H1 (cell line): Measurements from ENCODE around the gene MS4A8. TPM values are rescaled to one million over a fixed set of nuclear protein-coding genes. Genes with fewer than 3 reads are reported as not detected.

Experiments
- CTCF ChIP-seq, 3 experiments: IDR thresholded peaks; 1 replicate in 2 of 3; 2 replicates in 1 of 3; pipeline versions ENCODE4 v1.5.1 to v1.6.1; 2011; ENCODE audit warnings: low read length in 3 of 3, mild to moderate bottlenecking in 3 of 3, inconsistent platforms in 2 of 3, low read depth in 1 of 3, moderate library complexity in 1 of 3; ENCODE audit not compliant: insufficient read depth in 1 of 3; ENCODE audit errors: control extremely low read depth in 1 of 3
- RAD21 ChIP-seq, 2 experiments: IDR thresholded peaks in 1 of 2; conservative IDR thresholded peaks in 1 of 2; 2 replicates each; pipeline ENCODE4 v1.6.1; 2011; ENCODE audit warnings: low read depth in 2 of 2, low read length in 2 of 2, improper control_type of control experiment in 1 of 2, inconsistent platforms in 1 of 2, mild to moderate bottlenecking in 1 of 2, moderate library complexity in 1 of 2
- polyA plus RNA-seq, 7 experiments: library from polyadenylated mRNA; depleted of rRNA in 3 of 7; stranded (reverse) in 5 of 7; unstranded in 2 of 7; fragments of >200 nt in 5 of 7; fragments of 200-250 nt in 2 of 7; gene quantifications; 1 replicate in 5 of 7; 2 replicates in 1 of 7; 4 replicates in 1 of 7; pipeline versions ENCODE4 v1.2.1 to v1.2.3, GENCODE V29; 2011 to 2013; ENCODE audit warnings: missing spikeins in 2 of 7, mixed read lengths in 2 of 7
- total RNA-seq: library from RNA; stranded (reverse); fragmentation: NEBNext Ultra II Directional; extraction: Animal tissue kit (Norgen Biotek cat#: 25700); gene quantifications from 2 replicates; pipeline ENCODE4 v1.2.1, GENCODE V29; 2021

Gene MS4A8
- total and polyA plus RNA-seq, 2 of the 8 experiments (the other 6 are each of a cell fraction or from before 2014, with no cell fraction given) = not detected

DNA sequence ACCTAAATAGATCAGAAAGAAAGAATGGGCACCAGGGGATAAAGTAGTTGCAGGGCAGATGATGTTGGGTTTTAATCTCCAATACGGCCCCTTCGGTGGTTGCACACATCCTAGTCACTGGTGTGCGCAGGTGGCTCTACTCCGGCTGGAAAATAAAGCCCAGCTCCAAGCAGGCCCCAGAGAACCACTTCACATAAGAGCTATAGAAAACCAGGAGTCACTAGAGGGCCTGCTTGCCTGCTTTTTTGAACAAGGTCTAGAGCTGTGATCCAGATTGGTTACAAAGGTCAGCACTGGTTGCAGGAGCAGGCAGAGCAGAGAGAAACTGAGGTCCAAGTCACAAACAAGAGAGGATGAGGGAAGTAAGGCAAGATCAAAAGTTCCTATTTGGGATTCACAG is 41.5 kb upstream of the MS4A8 start (continued):
- TF ChIP-seq RAD21 (IDR thresholded peaks at IDR 0.05 in 1 of 2, conservative IDR thresholded peaks at IDR 0.05 in 1 of 2; ENCODE audit: low read depth in 2 of 2, low read length in 2 of 2) = peak; percentile 30 to 53; a peak in 3 of 4 replicates
- TF ChIP-seq CTCF (IDR thresholded peaks at IDR 0.05; ENCODE audit: control extremely low read depth in 1 of 3, insufficient read depth in 1 of 3, low read depth in 1 of 3, low read length in 3 of 3) = peak in 2 of 3 experiments; percentile 7 to 21; a peak in 1 of 4 replicates
